MM.1S (cell line): ENCODE results near the gene TULP4.

Experiments used
- DNase-seq: peaks from one replicate; pipeline ENCODE4 v3.0.0-alpha.2; 2015
- H2AFZ ChIP-seq: fragments of 300-600 bp; sonication (generic); 2 replicates; pipeline ENCODE4 v1.6.0; 2016; ENCODE audit warnings: antibody characterized with exemption, low read length
- H3F3A ChIP-seq: fragments of 300-600 bp; sonication (generic); 2 replicates; pipeline ENCODE4 v1.6.1; 2016; ENCODE audit warnings: mild to moderate bottlenecking, antibody characterized with exemption, low read length, moderate library complexity, mixed read lengths; ENCODE audit not compliant: insufficient read depth
- H3K27ac ChIP-seq: fragments of 300-600 bp; sonication (generic); 2 replicates; pipeline ENCODE4 v1.5.1; 2016; ENCODE audit warnings: mild to moderate bottlenecking, low read length
- H3K27me3 ChIP-seq: fragments of 300-600 bp; sonication (generic); replicated peaks from 2 replicates; pipeline ENCODE4 v1.6.0; 2016; ENCODE audit warnings: low read length; ENCODE audit not compliant: insufficient read depth
- H3K36me3 ChIP-seq: fragments of 300-600 bp; sonication (generic); replicated peaks from 2 replicates; pipeline ENCODE4 v1.6.1; 2016; ENCODE audit warnings: mild to moderate bottlenecking, low read length, mixed read lengths; ENCODE audit not compliant: insufficient read depth
- H3K4me1 ChIP-seq: fragments of 300-600 bp; sonication (generic); 2 replicates; pipeline ENCODE4 v1.6.1; 2016; ENCODE audit warnings: low read length, mixed read lengths
- H3K4me2 ChIP-seq: fragments of 300-600 bp; sonication (generic); 2 replicates; pipeline ENCODE4 v1.6.0; 2016; ENCODE audit warnings: low read depth, low read length
- H3K4me3 ChIP-seq: fragments of 300-600 bp; sonication (generic); 2 replicates; pipeline ENCODE4 v1.5.1; 2016; ENCODE audit warnings: low read length, mixed read lengths
- H3K79me2 ChIP-seq: fragments of 300-600 bp; sonication (generic); 2 replicates; pipeline ENCODE4 v1.6.1; 2016; ENCODE audit warnings: mixed run types, low read length, mixed read lengths
- H3K9ac ChIP-seq: fragments of 300-600 bp; sonication (generic); 2 replicates; pipeline ENCODE4 v1.6.1; 2016; ENCODE audit warnings: low read length, mixed read lengths
- H3K9me2 ChIP-seq: fragments of 300-600 bp; sonication (generic); replicated peaks from 2 replicates; pipeline ENCODE4 v1.6.1; 2016; ENCODE audit warnings: mild to moderate bottlenecking, low read length, mixed read lengths; ENCODE audit not compliant: insufficient read depth
- H3K9me3 ChIP-seq: fragments of 300-600 bp; sonication (generic); replicated peaks from 2 replicates; pipeline ENCODE4 v1.6.1; 2016; ENCODE audit warnings: mild to moderate bottlenecking, low read length, mixed read lengths; ENCODE audit not compliant: insufficient read depth
- H4K20me1 ChIP-seq: fragments of 300-600 bp; sonication (generic); 2 replicates; pipeline ENCODE4 v1.6.1; 2016; ENCODE audit warnings: mild to moderate bottlenecking, low read length, moderate library complexity, mixed read lengths; ENCODE audit not compliant: insufficient read depth
- CTCF ChIP-seq: fragments of 300-600 bp; sonication (generic); IDR thresholded peaks from 2 replicates; pipeline ENCODE4 v1.5.1; 2016; ENCODE audit warnings: antibody characterized with exemption, low read length, mixed read lengths
- EZH2 ChIP-seq: fragments of 300-600 bp; sonication (generic); optimal IDR thresholded peaks from 2 replicates; pipeline ENCODE3; 2017; ENCODE audit warnings: low read depth, mild to moderate bottlenecking, antibody characterized with exemption, low read length, mixed read lengths
- EZH2phosphoT487 ChIP-seq: fragments of 300-600 bp; sonication (generic); IDR thresholded peaks from 2 replicates; pipeline ENCODE4 v1.6.1; 2018; ENCODE audit warnings: antibody characterized with exemption, low read length

Gene TULP4

GRCh38 chr6:158371261-158371660 is 59.0 kb downstream of the TULP4 start:
- H3K4me2 ChIP-seq, result no peak overlapping the region
- TF ChIP-seq EZH2, result no peak
- no peak for TF ChIP-seq EZH2phosphoT487
- TF ChIP-seq CTCF, result no peak
- no peaks in the 10 kb centered on the region for H3K79me2 ChIP-seq
- no peaks in the 10 kb centered on the region for H3K9me3 ChIP-seq
- H3K9ac ChIP-seq, result no peak overlapping the region
- H3F3A ChIP-seq, result no peaks in the 10 kb centered on the region
- no peaks in the 10 kb centered on the region for H4K20me1 ChIP-seq
- H3K27me3 ChIP-seq, result no peaks in the 10 kb centered on the region
- H3K4me1 ChIP-seq, result no peaks in the 10 kb centered on the region
- no peak overlapping the region for H2AFZ ChIP-seq
- no peak overlapping the region for H3K27ac ChIP-seq
- no peaks in the 10 kb centered on the region for H3K36me3 ChIP-seq
- DNase-seq, result no peak
- H3K4me3 ChIP-seq, result no peak overlapping the region
- H3K9me2 ChIP-seq, result no peaks in the 10 kb centered on the region

GRCh38 chr6:158372574-158372973 is 60.3 kb downstream of the TULP4 start:
- H4K20me1 ChIP-seq, result no peaks in the 10 kb centered on the region
- no peaks in the 10 kb centered on the region for H3K9me3 ChIP-seq
- H3F3A ChIP-seq, result no peaks in the 10 kb centered on the region
- no peaks in the 10 kb centered on the region for H3K36me3 ChIP-seq
- H3K4me3 ChIP-seq, result no peak overlapping the region
- H3K4me2 ChIP-seq, result no peak overlapping the region
- no peak overlapping the region for H3K27ac ChIP-seq
- no peak for DNase-seq
- H3K9me2 ChIP-seq, result no peaks in the 10 kb centered on the region
- H3K79me2 ChIP-seq, result no peaks in the 10 kb centered on the region
- H3K27me3 ChIP-seq, result no peaks in the 10 kb centered on the region
- TF ChIP-seq CTCF (no peak), EZH2 (no peak), EZH2phosphoT487 (no peak)
- H3K9ac ChIP-seq, result no peak overlapping the region
- no peaks in the 10 kb centered on the region for H3K4me1 ChIP-seq
- no peak overlapping the region for H2AFZ ChIP-seq

GRCh38 chr6:158373214-158373613 is 60.9 kb downstream of the TULP4 start:
- H3K9ac ChIP-seq, result no peak overlapping the region
- TF ChIP-seq CTCF, result no peak
- TF ChIP-seq EZH2, result no peak
- TF ChIP-seq EZH2phosphoT487, result no peak

GRCh38 chr6:158374020-158374419 is 61.8 kb downstream of the TULP4 start:
- Histone ChIP-seq H3K9me3 (no peaks in the 10 kb centered on the region), H3K27ac (no peak overlapping the region), H3K36me3 (no peaks in the 10 kb centered on the region), H3K79me2 (no peaks in the 10 kb centered on the region), H2AFZ (no peak overlapping the region), H3K9me2 (no peaks in the 10 kb centered on the region), H4K20me1 (no peaks in the 10 kb centered on the region), H3K4me1 (no peaks in the 10 kb centered on the region), H3K27me3 (no peaks in the 10 kb centered on the region), H3K4me3 (no peak overlapping the region), H3K4me2 (no peak overlapping the region), H3K9ac (no peak overlapping the region), H3F3A (no peaks in the 10 kb centered on the region)
- no peak for DNase-seq
- TF ChIP-seq EZH2phosphoT487 (no peak), CTCF (no peak), EZH2 (no peak)

More at GRCh38 chr6:158373214-158373613, 60.9 kb downstream of the TULP4 start:
- Histone ChIP-seq H3K27ac (no peak overlapping the region), H3K4me3 (no peak overlapping the region), H3K36me3 (no peaks in the 10 kb centered on the region), H3K4me2 (no peak overlapping the region), H3K79me2 (no peaks in the 10 kb centered on the region), H2AFZ (no peak overlapping the region), H3F3A (no peaks in the 10 kb centered on the region), H3K9me3 (no peaks in the 10 kb centered on the region), H4K20me1 (no peaks in the 10 kb centered on the region), H3K4me1 (no peaks in the 10 kb centered on the region), H3K9me2 (no peaks in the 10 kb centered on the region), H3K27me3 (no peaks in the 10 kb centered on the region)
- DNase-seq, result no peak
